KMS-11 (cell line): Measurements from ENCODE around the gene ACACA.

Experiments
- H2AFZ ChIP-seq: fragments of 200-600 bp; sonication (generic); 2 replicates; pipeline ENCODE4 v1.6.1; 2016; ENCODE audit warnings: antibody characterized with exemption, mixed run types, low read depth
- H3K27ac ChIP-seq: fragments of 200-600 bp; sonication (generic); 2 replicates; pipeline ENCODE4 v1.6.1; 2016; ENCODE audit warnings: mild to moderate bottlenecking, mixed run types
- H3K27me3 ChIP-seq: fragments of 200-600 bp; sonication (generic); 2 replicates; pipeline ENCODE4 v1.6.1; 2017; ENCODE audit warnings: mild to moderate bottlenecking, low read depth, mixed run types, moderate library complexity; ENCODE audit not compliant: insufficient read depth
- H3K36me3 ChIP-seq: fragments of 200-600 bp; sonication (generic); 2 replicates; pipeline ENCODE4 v1.6.1; 2017; ENCODE audit warnings: mild to moderate bottlenecking, mixed run types; ENCODE audit not compliant: insufficient read depth
- H3K4me1 ChIP-seq: fragments of 200-600 bp; sonication (generic); 2 replicates; pipeline ENCODE4 v1.6.1; 2016; ENCODE audit warnings: mild to moderate bottlenecking, low read depth, mixed run types; ENCODE audit not compliant: poor library complexity, severe bottlenecking
- H3K4me2 ChIP-seq: fragments of 200-600 bp; sonication (generic); 2 replicates; pipeline ENCODE4 v1.7.0; 2016; ENCODE audit warnings: mild to moderate bottlenecking, mixed run types
- H3K4me3 ChIP-seq: fragments of 200-600 bp; sonication (generic); IDR thresholded peaks from 2 replicates; pipeline ENCODE4 v1.6.1; 2017; ENCODE audit warnings: low read depth, low read length, mixed read lengths; ENCODE audit not compliant: insufficient read depth
- H3K79me2 ChIP-seq: fragments of 200-600 bp; sonication (generic); 2 replicates; pipeline ENCODE4 v1.6.1; 2016; ENCODE audit warnings: low read depth, mixed run types; ENCODE audit not compliant: insufficient read depth
- H3K9ac ChIP-seq: fragments of 200-600 bp; sonication (generic); 2 replicates; pipeline ENCODE4 v1.6.1; 2016; ENCODE audit warnings: mild to moderate bottlenecking, mixed run types
- H4K20me1 ChIP-seq: fragments of 200-600 bp; sonication (generic); 2 replicates; pipeline ENCODE4 v1.6.1; 2016; ENCODE audit warnings: mild to moderate bottlenecking, mixed run types; ENCODE audit not compliant: insufficient read depth
- CTCF ChIP-seq: fragments of 200-600 bp; sonication (generic); conservative IDR thresholded peaks from 2 replicates; pipeline ENCODE4 v1.6.1; 2017; ENCODE audit warnings: low read depth, mild to moderate bottlenecking, antibody characterized with exemption, low read length, moderate library complexity, mixed read lengths

Gene ACACA

GRCh38 chr17:37400505-37400904 is 6.1 kb downstream of the ACACA start:
- TF ChIP-seq CTCF = no peak
- no peak overlapping the region for H2AFZ ChIP-seq
- H3K4me3 ChIP-seq = no peak overlapping the region
- no peaks in the 10 kb centered on the region for H3K27me3 ChIP-seq
- H3K4me1 ChIP-seq = peaks cover 25% of the 10 kb centered on the region
- no peaks in the 10 kb centered on the region for H4K20me1 ChIP-seq
- no peak overlapping the region for H3K27ac ChIP-seq
- peaks cover 17% of the 10 kb centered on the region; the same call in 1 of the 2 replicates for H3K79me2 ChIP-seq
- no peak overlapping the region for H3K4me2 ChIP-seq
- no peak overlapping the region for H3K9ac ChIP-seq
- no peaks in the 10 kb centered on the region for H3K36me3 ChIP-seq

DNA sequence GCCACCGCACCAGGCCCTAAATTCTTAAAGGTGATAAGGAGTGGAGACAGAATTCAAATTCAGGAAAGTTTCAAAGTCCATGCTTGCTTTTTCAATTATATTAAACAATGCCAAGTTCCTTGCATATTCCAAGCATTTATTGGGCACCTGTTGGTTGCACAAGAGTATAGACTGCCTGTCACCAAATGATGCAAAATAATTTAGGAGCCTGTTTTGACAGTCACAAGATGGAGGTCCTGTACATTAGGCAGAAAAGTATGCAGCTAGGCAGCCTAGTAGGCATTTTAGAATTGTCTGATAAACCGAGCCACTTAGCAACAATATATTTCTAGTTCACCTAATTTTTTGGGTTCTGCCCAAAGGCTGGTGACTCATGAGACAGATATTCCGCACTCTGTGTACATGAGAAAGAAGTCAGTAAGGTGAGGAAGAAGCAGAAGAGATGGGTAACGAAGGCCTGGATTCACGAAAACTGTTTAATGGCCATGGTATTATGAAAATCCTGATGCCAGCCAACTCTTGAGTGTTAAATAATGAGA is 7.3 kb downstream of the ACACA start:
- no peaks in the 10 kb centered on the region for H4K20me1 ChIP-seq
- no peaks in the 10 kb centered on the region for H3K27me3 ChIP-seq
- H3K36me3 ChIP-seq = no peaks in the 10 kb centered on the region
- H2AFZ ChIP-seq = no peak overlapping the region
- no peak for TF ChIP-seq CTCF
- no peak overlapping the region for H3K4me2 ChIP-seq
- H3K4me1 ChIP-seq = peaks cover 15% of the 10 kb centered on the region
- no peak overlapping the region for H3K27ac ChIP-seq
- 0 out of 2 replicates have a peak, but pooled peaks cover 8% of the 10 kb centered on the region for H3K79me2 ChIP-seq
- no peak overlapping the region for H3K9ac ChIP-seq
- H3K4me3 ChIP-seq = no peak overlapping the region

GRCh38 chr17:37393352-37393751 is 13.3 kb downstream of the ACACA start:
- Histone ChIP-seq H3K4me3 (no peak overlapping the region), H3K79me2 (no peaks in the 10 kb centered on the region), H4K20me1 (no peaks in the 10 kb centered on the region), H3K4me2 (peak overlapping the region; percentile 57; the same call in 1 of the 2 replicates), H2AFZ (no peak overlapping the region), H3K27me3 (no peaks in the 10 kb centered on the region), H3K9ac (no peak overlapping the region), H3K27ac (no peak overlapping the region), H3K4me1 (peaks cover 31% of the 10 kb centered on the region), H3K36me3 (no peaks in the 10 kb centered on the region)
- no peak for TF ChIP-seq CTCF

DNA sequence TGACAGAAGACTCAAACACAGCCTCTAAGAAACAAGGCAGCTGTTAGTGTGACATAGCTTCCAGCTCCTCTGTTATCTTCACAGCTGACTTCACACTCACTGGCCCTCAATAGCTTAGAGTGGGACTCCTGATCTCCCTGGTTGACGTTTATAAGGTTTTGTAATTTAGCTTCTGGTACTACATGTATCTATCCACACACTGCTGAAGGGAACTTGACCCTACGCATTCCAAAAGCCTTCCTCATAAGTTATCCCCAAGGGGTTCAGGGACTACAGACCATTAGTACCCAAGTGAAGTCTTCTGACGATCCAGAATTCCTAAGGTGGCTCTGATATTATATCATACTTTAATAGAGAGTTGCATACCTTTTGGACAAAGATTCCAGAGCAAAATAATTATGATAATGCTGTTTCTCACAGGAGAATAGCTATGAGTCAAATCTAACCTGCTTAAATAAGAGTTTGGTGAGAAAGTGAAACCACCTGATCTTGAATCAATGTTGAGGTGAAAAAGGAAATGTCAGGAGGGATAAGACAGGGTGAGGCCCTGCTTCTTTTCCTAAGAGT is 14.5 kb downstream of the ACACA start:
- TF ChIP-seq CTCF = no peak
- H3K4me1 ChIP-seq = peaks cover 22% of the 10 kb centered on the region
- H3K9ac ChIP-seq = no peak overlapping the region
- peak overlapping the region; percentile 57 for H3K4me2 ChIP-seq
- peak overlapping the region; percentile 5; the same call in 1 of the 2 replicates for H3K27ac ChIP-seq
- no peak overlapping the region for H3K4me3 ChIP-seq
- H4K20me1 ChIP-seq = no peaks in the 10 kb centered on the region
- H3K36me3 ChIP-seq = no peaks in the 10 kb centered on the region
- H3K79me2 ChIP-seq = no peaks in the 10 kb centered on the region
- no peak overlapping the region for H2AFZ ChIP-seq
- H3K27me3 ChIP-seq = no peaks in the 10 kb centered on the region
